ENCODE measurements around the gene TMEM151B.

Gene TMEM151B

DNA sequence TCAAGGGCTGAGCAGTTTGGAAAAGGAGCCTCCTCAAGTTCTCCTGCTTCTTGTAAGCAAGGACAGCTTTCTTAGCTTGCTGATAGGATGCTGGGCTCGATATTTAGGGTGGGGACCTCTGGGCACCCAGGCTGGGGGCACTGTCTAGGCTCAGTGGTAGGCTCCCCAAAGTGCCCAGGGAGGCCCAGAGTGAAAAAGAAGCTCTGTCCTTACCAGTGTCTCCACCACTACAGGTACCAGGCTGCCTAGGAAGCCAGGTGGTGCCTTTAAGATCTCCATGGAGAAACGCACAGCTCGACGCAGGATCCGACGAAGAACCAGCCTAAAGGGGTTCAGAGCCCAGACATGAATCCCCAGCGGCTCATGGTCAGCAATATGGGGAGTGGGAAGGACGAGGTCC lies 36.5 kb downstream of the TMEM151B start:
- no peak overlapping the region for H3K9ac ChIP-seq (ENCODE audit: insufficient read length, low read depth)
- no peak for TF ChIP-seq YY1 (IDR thresholded peaks at IDR 0.05; ENCODE audit: insufficient read depth, insufficient read length)
- no peak for TF ChIP-seq ZNF274 (IDR thresholded peaks at IDR 0.05; ENCODE audit: low read depth, low read length)
- no peak for TF ChIP-seq SUZ12 (IDR thresholded peaks at IDR 0.05; ENCODE audit: extremely low read depth, insufficient read depth, insufficient read length)
- H3K4me1 ChIP-seq (ENCODE audit: insufficient read depth, insufficient read length): peaks cover 3% of the 10 kb centered on the region
- H3K9me3 ChIP-seq (ENCODE audit: insufficient read depth, low read length): no peaks in the 10 kb centered on the region
- H3K27me3 ChIP-seq (ENCODE audit: insufficient read depth, insufficient read length): no peaks in the 10 kb centered on the region
- DNase-seq (ENCODE audit: low read depth, low spot score): no peak
- H3K4me3 ChIP-seq (ENCODE audit: insufficient read length, low read depth): no peak overlapping the region
- H3K36me3 ChIP-seq (ENCODE audit: insufficient read depth, insufficient read length, low read length): peaks cover 97% of the 10 kb centered on the region

DNA sequence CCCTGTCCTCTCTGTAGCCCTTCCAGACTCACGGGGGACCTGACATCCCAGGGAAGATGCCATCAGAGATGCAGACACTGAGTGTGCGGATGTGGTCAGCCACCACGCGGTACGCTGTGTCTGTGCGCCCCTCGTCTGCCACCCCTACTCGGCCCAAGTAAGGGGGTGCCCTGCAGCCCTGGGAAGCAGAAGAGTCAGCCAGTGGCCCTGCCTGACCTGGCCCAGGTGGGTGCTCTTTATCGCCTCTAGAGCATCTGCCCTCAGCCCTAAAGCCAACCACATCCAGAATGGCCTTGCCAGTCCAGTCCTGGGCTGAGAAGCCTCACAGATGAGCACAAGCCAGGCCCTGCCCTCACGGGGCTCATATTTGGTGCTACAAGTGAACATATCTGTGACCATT lies 37.0 kb downstream of the TMEM151B start:
- H3K9ac ChIP-seq (ENCODE audit: insufficient read length, low read depth): no peak overlapping the region
- no peaks in the 10 kb centered on the region for H3K9me3 ChIP-seq (ENCODE audit: insufficient read depth, low read length)
- H3K36me3 ChIP-seq (ENCODE audit: insufficient read depth, insufficient read length, low read length): peaks cover 97% of the 10 kb centered on the region
- no peak for DNase-seq (ENCODE audit: low read depth, low spot score)
- peaks cover 3% of the 10 kb centered on the region for H3K4me1 ChIP-seq (ENCODE audit: insufficient read depth, insufficient read length)
- no peak overlapping the region for H3K4me3 ChIP-seq (ENCODE audit: insufficient read length, low read depth)
- H3K27me3 ChIP-seq (ENCODE audit: insufficient read depth, insufficient read length): no peaks in the 10 kb centered on the region
- TF ChIP-seq YY1 (IDR thresholded peaks at IDR 0.05; ENCODE audit: insufficient read depth, insufficient read length) (no peak), SUZ12 (IDR thresholded peaks at IDR 0.05; ENCODE audit: extremely low read depth, insufficient read depth, insufficient read length) (no peak), ZNF274 (IDR thresholded peaks at IDR 0.05; ENCODE audit: low read depth, low read length) (no peak)

DNA sequence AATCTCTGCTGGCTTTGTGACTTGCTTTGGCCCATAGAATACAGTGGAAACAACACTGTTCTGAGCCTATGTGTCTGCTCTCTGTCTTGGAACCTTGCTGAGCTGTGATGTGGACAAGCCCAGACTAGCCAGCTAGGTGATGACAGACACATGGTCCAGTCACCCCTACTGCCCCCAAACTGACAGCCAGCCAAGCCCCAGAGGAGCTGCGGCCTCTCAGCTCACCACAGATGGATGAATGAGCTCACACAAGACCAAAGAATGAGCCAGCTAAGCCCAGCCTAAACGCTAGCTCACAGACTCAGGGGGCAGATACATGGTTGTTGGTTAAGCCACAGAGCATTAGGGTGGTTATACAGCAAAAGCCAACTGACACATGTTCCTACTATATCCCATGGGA lies 38.8 kb downstream of the TMEM151B start:
- TF ChIP-seq SUZ12 (IDR thresholded peaks at IDR 0.05; ENCODE audit: extremely low read depth, insufficient read depth, insufficient read length) (no peak), YY1 (IDR thresholded peaks at IDR 0.05; ENCODE audit: insufficient read depth, insufficient read length) (no peak), ZNF274 (IDR thresholded peaks at IDR 0.05; ENCODE audit: low read depth, low read length) (no peak)
- Histone ChIP-seq H3K9ac (ENCODE audit: insufficient read length, low read depth) (no peak overlapping the region), H3K9me3 (ENCODE audit: insufficient read depth, low read length) (no peaks in the 10 kb centered on the region), H3K27me3 (ENCODE audit: insufficient read depth, insufficient read length) (no peaks in the 10 kb centered on the region), H3K4me3 (ENCODE audit: insufficient read length, low read depth) (no peak overlapping the region), H3K36me3 (ENCODE audit: insufficient read depth, insufficient read length, low read length) (peaks cover 80% of the 10 kb centered on the region), H3K4me1 (ENCODE audit: insufficient read depth, insufficient read length) (peaks cover 1% of the 10 kb centered on the region)
- no peak for DNase-seq (ENCODE audit: low read depth, low spot score)

DNA sequence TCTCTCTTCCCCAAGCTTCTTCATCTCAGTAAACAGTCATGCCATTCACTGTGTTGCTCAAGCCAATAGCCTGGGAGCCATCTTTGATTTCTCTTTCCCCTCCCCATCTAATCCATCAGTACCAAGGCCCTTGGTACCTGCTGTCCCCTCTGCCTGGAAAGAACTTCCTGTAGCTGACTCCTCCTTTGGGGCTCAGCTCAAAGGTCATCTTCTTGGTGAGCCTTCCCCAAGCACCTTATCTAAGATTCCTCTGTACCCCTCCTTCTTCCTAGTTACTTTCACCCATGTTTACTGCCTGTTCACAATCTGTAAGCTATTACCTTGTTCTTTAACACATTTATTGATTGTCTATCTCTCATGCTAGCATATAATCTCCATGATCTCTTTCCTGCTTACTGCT lies 39.4 kb downstream of the TMEM151B start:
- TF ChIP-seq ZNF274 (IDR thresholded peaks at IDR 0.05; ENCODE audit: low read depth, low read length) (no peak), SUZ12 (IDR thresholded peaks at IDR 0.05; ENCODE audit: extremely low read depth, insufficient read depth, insufficient read length) (no peak), YY1 (IDR thresholded peaks at IDR 0.05; ENCODE audit: insufficient read depth, insufficient read length) (no peak)
- H3K4me1 ChIP-seq (ENCODE audit: insufficient read depth, insufficient read length): no peaks in the 10 kb centered on the region
- H3K9me3 ChIP-seq (ENCODE audit: insufficient read depth, low read length): no peaks in the 10 kb centered on the region
- H3K27me3 ChIP-seq (ENCODE audit: insufficient read depth, insufficient read length): no peaks in the 10 kb centered on the region
- H3K9ac ChIP-seq (ENCODE audit: insufficient read length, low read depth): no peak overlapping the region
- H3K4me3 ChIP-seq (ENCODE audit: insufficient read length, low read depth): no peak overlapping the region
- H3K36me3 ChIP-seq (ENCODE audit: insufficient read depth, insufficient read length, low read length): peaks cover 74% of the 10 kb centered on the region
- DNase-seq (ENCODE audit: low read depth, low spot score): no peak

DNA sequence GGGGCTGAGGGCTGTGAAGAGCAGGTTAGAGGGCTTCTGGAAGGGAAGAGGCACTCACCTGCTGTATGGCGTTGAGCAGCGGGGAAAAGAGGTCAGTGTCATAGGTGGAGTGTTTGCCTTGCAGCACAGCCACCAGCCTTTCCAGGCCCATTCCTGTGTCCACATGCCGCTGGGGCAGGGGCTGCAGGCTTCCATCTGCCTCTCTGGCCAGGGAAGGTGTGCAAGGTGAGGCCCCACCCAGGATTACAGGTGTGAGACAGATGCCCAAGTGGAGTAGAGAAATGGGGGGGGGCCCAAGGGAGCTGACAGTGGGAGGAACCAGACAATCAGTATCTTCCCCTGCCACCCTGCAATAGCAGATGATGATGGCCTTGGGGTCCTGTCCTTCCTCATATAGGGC lies 40.0 kb downstream of the TMEM151B start:
- no peaks in the 10 kb centered on the region for H3K9me3 ChIP-seq (ENCODE audit: insufficient read depth, low read length)
- peaks cover 68% of the 10 kb centered on the region for H3K36me3 ChIP-seq (ENCODE audit: insufficient read depth, insufficient read length, low read length)
- no peaks in the 10 kb centered on the region for H3K27me3 ChIP-seq (ENCODE audit: insufficient read depth, insufficient read length)
- no peak overlapping the region for H3K9ac ChIP-seq (ENCODE audit: insufficient read length, low read depth)
- no peak overlapping the region for H3K4me3 ChIP-seq (ENCODE audit: insufficient read length, low read depth)
- TF ChIP-seq SUZ12 (IDR thresholded peaks at IDR 0.05; ENCODE audit: extremely low read depth, insufficient read depth, insufficient read length): no peak
- no peak for TF ChIP-seq ZNF274 (IDR thresholded peaks at IDR 0.05; ENCODE audit: low read depth, low read length)
- no peak for TF ChIP-seq YY1 (IDR thresholded peaks at IDR 0.05; ENCODE audit: insufficient read depth, insufficient read length)
- no peak for DNase-seq (ENCODE audit: low read depth, low spot score)
- no peaks in the 10 kb centered on the region for H3K4me1 ChIP-seq (ENCODE audit: insufficient read depth, insufficient read length)

DNA sequence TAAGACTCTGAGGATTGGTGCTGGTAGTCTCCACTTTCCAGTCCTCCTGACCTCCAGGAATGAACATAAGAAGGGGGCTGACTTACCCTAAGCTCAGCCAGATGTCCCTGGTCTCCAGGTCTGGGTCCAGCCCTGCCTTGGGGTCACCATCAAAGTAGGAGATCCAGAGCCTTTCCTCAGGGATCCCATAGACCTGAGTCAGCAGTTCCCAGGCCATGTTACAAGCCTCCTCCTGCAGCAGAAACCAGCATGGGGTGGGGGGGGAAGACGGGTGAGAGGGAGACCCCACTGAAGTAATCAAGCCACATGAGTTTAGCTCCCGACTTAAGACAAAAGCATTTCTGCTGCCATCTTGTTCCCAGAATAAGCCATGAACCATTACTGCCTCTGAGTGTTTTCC lies 41.1 kb downstream of the TMEM151B start:
- DNase-seq (ENCODE audit: low read depth, low spot score): no peak
- Histone ChIP-seq H3K4me3 (ENCODE audit: insufficient read length, low read depth) (no peak overlapping the region), H3K9me3 (ENCODE audit: insufficient read depth, low read length) (no peaks in the 10 kb centered on the region), H3K4me1 (ENCODE audit: insufficient read depth, insufficient read length) (no peaks in the 10 kb centered on the region), H3K27me3 (ENCODE audit: insufficient read depth, insufficient read length) (no peaks in the 10 kb centered on the region), H3K36me3 (ENCODE audit: insufficient read depth, insufficient read length, low read length) (peaks cover 58% of the 10 kb centered on the region), H3K9ac (ENCODE audit: insufficient read length, low read depth) (no peak overlapping the region)
- TF ChIP-seq YY1 (IDR thresholded peaks at IDR 0.05; ENCODE audit: insufficient read depth, insufficient read length) (no peak), ZNF274 (IDR thresholded peaks at IDR 0.05; ENCODE audit: low read depth, low read length) (no peak), SUZ12 (IDR thresholded peaks at IDR 0.05; ENCODE audit: extremely low read depth, insufficient read depth, insufficient read length) (no peak)

DNA sequence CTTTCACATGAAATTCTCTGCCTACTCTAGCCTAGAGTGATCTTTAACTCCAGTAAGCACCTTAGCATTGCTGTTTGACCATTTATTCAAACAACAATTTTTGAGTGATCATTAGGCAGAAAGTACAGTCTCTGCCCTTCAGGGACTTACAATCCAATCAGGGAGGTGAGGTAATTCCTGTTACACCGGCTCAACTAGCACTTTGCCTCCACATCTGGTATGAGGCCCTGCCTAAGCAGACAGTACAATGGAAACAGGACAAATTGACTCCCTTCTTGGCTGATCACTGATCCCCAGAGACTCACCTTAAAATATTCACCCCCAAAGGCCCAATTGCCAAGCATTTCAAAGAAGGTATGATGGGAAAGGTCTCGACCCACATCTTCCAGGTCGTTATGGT lies 41.5 kb downstream of the TMEM151B start:
- peaks cover 53% of the 10 kb centered on the region for H3K36me3 ChIP-seq (ENCODE audit: insufficient read depth, insufficient read length, low read length)
- H3K27me3 ChIP-seq (ENCODE audit: insufficient read depth, insufficient read length): no peaks in the 10 kb centered on the region
- TF ChIP-seq YY1 (IDR thresholded peaks at IDR 0.05; ENCODE audit: insufficient read depth, insufficient read length): no peak
- no peak for TF ChIP-seq SUZ12 (IDR thresholded peaks at IDR 0.05; ENCODE audit: extremely low read depth, insufficient read depth, insufficient read length)
- TF ChIP-seq ZNF274 (IDR thresholded peaks at IDR 0.05; ENCODE audit: low read depth, low read length): no peak
- peak overlapping the region; percentile 92 for H3K9ac ChIP-seq (ENCODE audit: insufficient read length, low read depth)
- peak overlapping the region; percentile 82 for H3K4me3 ChIP-seq (ENCODE audit: insufficient read length, low read depth)
- peaks cover 2% of the 10 kb centered on the region for H3K4me1 ChIP-seq (ENCODE audit: insufficient read depth, insufficient read length)
- no peak for DNase-seq (ENCODE audit: low read depth, low spot score)
- no peaks in the 10 kb centered on the region for H3K9me3 ChIP-seq (ENCODE audit: insufficient read depth, low read length)
